Esophagus muscularis mucosa (tissue), 3 donors: ENCODE data around the gene NHP2.

Experiments used
- CTCF ChIP-seq, 3 experiments: fragments of 200-600 bp in 2 of 3; fragments of 450-650 bp in 1 of 3; sonication (generic) in 2 of 3; IDR thresholded peaks; one replicate each; pipeline ENCODE4 v1.5.1; 2017 to 2019; ENCODE audit warnings: antibody characterized with exemption in 3 of 3, mild to moderate bottlenecking in 2 of 3, moderate library complexity in 1 of 3
- POLR2A ChIP-seq: fragments of 450-650 bp; IDR thresholded peaks from one replicate; pipeline ENCODE4 v1.6.1; 2017; ENCODE audit warnings: antibody characterized with exemption, moderate library complexity, mild to moderate bottlenecking, low read depth
- POLR2AphosphoS5 ChIP-seq, 2 donors: sonication (generic); formaldehyde crosslinking; IDR thresholded peaks; one replicate each; pipeline ENCODE4 v1.6.1; 2017; ENCODE audit warnings: antibody characterized with exemption in 2 of 2

GRCh38 chr5:178155065-178155464, 1.4 kb upstream of the NHP2 start:
- TF ChIP-seq POLR2A, result no peak
- no peak for TF ChIP-seq CTCF (IDR thresholded peaks at IDR 0.05)
- TF ChIP-seq POLR2AphosphoS5 (IDR thresholded peaks at IDR 0.05), result no peak
